Body of pancreas (tissue), 4 donors: ENCODE measurements around the gene SPOCK1. TPM values are rescaled to one million over a fixed set of nuclear protein-coding genes. Genes with fewer than 3 reads are reported as not detected.

Source experiments
- ATAC-seq: fragments of 150-250 bp; one replicate; pipeline ENCODE4 v1.9.1; 2016
- DNase-seq, 4 donors: peaks; one replicate each; pipeline ENCODE4 v3.0.0-alpha.2; 2019
- H3K27ac ChIP-seq, 4 donors: fragments of 200-600 bp; sonication (generic); 1 replicate in 3 of 4; 2 replicates in 1 of 4; pipeline versions ENCODE4 v1.5.1 to v1.6.1; 2016 to 2019; ENCODE audit warnings: mild to moderate bottlenecking in 1 of 4, mixed read lengths in 1 of 4, moderate library complexity in 1 of 4
- H3K27me3 ChIP-seq, 2 donors: fragments of 200-600 bp; sonication (generic); one replicate each; pipeline ENCODE4 v1.6.0; 2016; ENCODE audit warnings: mild to moderate bottlenecking in 1 of 2
- H3K36me3 ChIP-seq, 2 donors: fragments of 200-600 bp; sonication (generic); replicated peaks in 1 of 2; 2 replicates each; pipeline ENCODE4 v1.5.1; 2016; ENCODE audit warnings: low read depth in 2 of 2; ENCODE audit not compliant: insufficient read depth in 1 of 2
- H3K4me1 ChIP-seq: fragments of 200-600 bp; sonication (generic); one replicate; pipeline ENCODE4 v1.6.0; 2016
- H3K4me3 ChIP-seq, 2 donors: fragments of 200-600 bp; sonication (generic); 1 replicate in 1 of 2; 2 replicates in 1 of 2; pipeline ENCODE4 v1.5.1; 2016 to 2019
- H3K9me3 ChIP-seq, 3 donors: fragments of 200-600 bp; sonication (generic); 1 replicate in 2 of 3; 2 replicates in 1 of 3; pipeline ENCODE4 v1.5.1; 2016
- CTCF ChIP-seq, 7 experiments: fragments of 450-650 bp in 4 of 7; fragments of 200-600 bp in 3 of 7; sonication (generic) in 3 of 7; IDR thresholded peaks; one replicate each; pipeline ENCODE4 v1.5.1; 2016 to 2019; ENCODE audit warnings: antibody characterized with exemption in 7 of 7
- POLR2A ChIP-seq, 3 donors: fragments of 450-650 bp; IDR thresholded peaks; one replicate each; pipeline ENCODE4 v1.6.1; 2016; ENCODE audit warnings: antibody characterized with exemption in 3 of 3, mild to moderate bottlenecking in 2 of 3
- WGBS, 2 donors: methylation state at CpG; one replicate each; pipeline ENCODE4 v1.1.5; 2017; 5-methylcytosine and 5-hydroxymethylcytosine counted together
- intact Hi-C: fragments of 100-400 bp; cut with DNase I; formaldehyde crosslinking; loops from one replicate; pipeline ENCODE4 v1.15.1; 2023
- total RNA-seq, 2 donors: library from RNA; depleted of rRNA; stranded (reverse); fragments of >200 nt; gene quantifications; one replicate each; pipeline ENCODE4 v1.1.0, GENCODE V29; 2016

The SPOCK1 gene
- total RNA-seq, 2 donors from 2014 or later, result 22.4 to 30.6 TPM

GRCh38 chr5:137075163-137075970 is 423.8 kb downstream of the SPOCK1 start:
- Histone ChIP-seq H3K4me3 (no peak overlapping the region), H3K9me3 (no peaks in the 10 kb centered on the region), H3K27me3 (no peaks in the 10 kb centered on the region), H3K4me1 (peaks cover 38% of the 10 kb centered on the region), H3K36me3 (no peaks in the 10 kb centered on the region), H3K27ac (peak overlapping the region; percentile 51 to 74 (median 58))
- DNase-seq (peak; percentile 92 to 94 (median 93)), ATAC-seq (peak; percentile 95)
- intact Hi-C loops, result no loop called here
- TF ChIP-seq CTCF (IDR thresholded peaks at IDR 0.05), result peak; percentile 64 to 94 (median 89)
- TF ChIP-seq POLR2A (IDR thresholded peaks at IDR 0.05), result no peak
- 24 to 26% methylated on average over 7 of the region's 7 CpGs for WGBS, 2 donors

- WGBS, 2 donors, result 63 to 64% methylated on average over 3 of the region's 3 CpGs
- peaks cover 38% of the 10 kb centered on the region for H3K4me1 ChIP-seq
- no peak for TF ChIP-seq CTCF (IDR thresholded peaks at IDR 0.05)
- TF ChIP-seq POLR2A (IDR thresholded peaks at IDR 0.05), result no peak
- H3K27ac ChIP-seq, result peak overlapping the region in 3 of 4 donors; percentile 23 to 70 (median 43)
- no peak overlapping the region for H3K4me3 ChIP-seq
- ATAC-seq, result no peak
- intact Hi-C loops, result no loop called here
- H3K9me3 ChIP-seq, result no peaks in the 10 kb centered on the region
- DNase-seq, result no peak
- no peaks in the 10 kb centered on the region for H3K27me3 ChIP-seq
- no peaks in the 10 kb centered on the region for H3K36me3 ChIP-seq
Measured at GRCh38 chr5:137073189-137073588, 425.9 kb downstream of the SPOCK1 start.

- intact Hi-C loops, result no loop called here
- no peaks in the 10 kb centered on the region for H3K27me3 ChIP-seq
- H3K4me3 ChIP-seq, result no peak overlapping the region
- H3K36me3 ChIP-seq, result no peaks in the 10 kb centered on the region
- peaks cover 38% of the 10 kb centered on the region for H3K4me1 ChIP-seq
- TF ChIP-seq POLR2A (IDR thresholded peaks at IDR 0.05) (no peak), CTCF (IDR thresholded peaks at IDR 0.05) (no peak)
- peak overlapping the region; percentile 23 to 80 (median 56) for H3K27ac ChIP-seq
- no peaks in the 10 kb centered on the region for H3K9me3 ChIP-seq
- 46 to 62% methylated on average over 7 of the region's 7 CpGs for WGBS, 2 donors
- DNase-seq (peak in 1 of 4 donors; percentile 24), ATAC-seq (peak; percentile 51)
Measured at GRCh38 chr5:137072361-137073115, 426.6 kb downstream of the SPOCK1 start.

- Histone ChIP-seq H3K4me3 (no peak overlapping the region), H3K9me3 (no peaks in the 10 kb centered on the region), H3K27me3 (no peaks in the 10 kb centered on the region), H3K4me1 (peaks cover 38% of the 10 kb centered on the region), H3K36me3 (no peaks in the 10 kb centered on the region), H3K27ac (peak overlapping the region in 3 of 4 donors; percentile 43 to 80 (median 70))
- WGBS, 2 donors, result 38 to 39% methylated on average over 2 of the region's 2 CpGs
- DNase-seq (peak in 1 of 4 donors; percentile 45), ATAC-seq (peak; percentile 63)
- no peak for TF ChIP-seq CTCF (IDR thresholded peaks at IDR 0.05)
- TF ChIP-seq POLR2A (IDR thresholded peaks at IDR 0.05), result no peak
- intact Hi-C loops, result no loop called here
Measured at GRCh38 chr5:137071931-137072330, 427.2 kb downstream of the SPOCK1 start.
